ENCODE data around the gene GPATCH3. TPM values are rescaled to one million over a fixed set of nuclear protein-coding genes. Genes with fewer than 3 reads are reported as not detected.

Gene GPATCH3
- total RNA-seq, 1 experiment from 2014 or later: 14.8 TPM

GRCh38 chr1:26941311-26941710, 41.0 kb upstream of the GPATCH3 start:
- Histone ChIP-seq H4K20me1 (ENCODE audit: insufficient read depth) (peaks cover 4% of the 10 kb centered on the region; the same call in 1 of the 2 replicates), H3K27me3 (ENCODE audit: insufficient read depth, low read length) (no peaks in the 10 kb centered on the region), H2AFZ (ENCODE audit: low read depth, low read length, poor library complexity, severe bottlenecking) (no peak overlapping the region), H3K9me3 (ENCODE audit: control insufficient read depth in 1 of 2, insufficient read depth in 1 of 2, low read depth in 1 of 2, low read length in 2 of 2) (no peaks in the 10 kb centered on the region), H3K4me3 (replicated peaks in 1 of 2; ENCODE audit: low read depth in 1 of 2, low read length in 2 of 2) (no peak overlapping the region), H3K79me2 (ENCODE audit: insufficient read depth, low read length) (peaks cover 59% of the 10 kb centered on the region), H3K4me2 (ENCODE audit: low read length) (no peak overlapping the region), H3K4me1 (ENCODE audit: control insufficient read depth in 1 of 2, insufficient read depth in 2 of 2, low read length in 2 of 2) (no peaks in the 10 kb centered on the region), H3K9me2 (ENCODE audit: insufficient read depth) (no peaks in the 10 kb centered on the region), H3K9ac (ENCODE audit: low read length) (no peak overlapping the region), H3K27ac (ENCODE audit: low read depth, low read length) (no peak overlapping the region; the same call in 1 of the 2 replicates), H3K36me3 (ENCODE audit: control insufficient read depth in 1 of 2, insufficient read depth in 2 of 2, low read length in 2 of 2) (peaks cover 35 to 55% of the 10 kb centered on the region in 2 experiments; a peak in 3 of 4 replicates)
- no TSS peak for BruUV-seq (replicated peaks)
- no peak for ATAC-seq
- ChIA-PET RAD21 (ENCODE audit: low non-redundant PET in 1 of 2, low total read pairs in 2 of 2, uncharacterized antibody in 2 of 2, unreplicated experiment in 2 of 2) (no interaction called here), POLR2A (no interaction called here), CTCF (no interaction called here)
- TF ChIP-seq REST (IDR thresholded peaks at IDR 0.05; ENCODE audit: low read depth): no peak
- no peak for TF ChIP-seq CEBPB (IDR thresholded peaks at IDR 0.05; ENCODE audit: low read depth)
- no peak for TF ChIP-seq ZFX (IDR thresholded peaks at IDR 0.05)
- no peak for TF ChIP-seq EZH2 (IDR thresholded peaks at IDR 0.05)
- TF ChIP-seq SIN3A (IDR thresholded peaks at IDR 0.05; ENCODE audit: low read depth): no peak
- TF ChIP-seq EGR1 (IDR thresholded peaks at IDR 0.05; ENCODE audit: low read depth): no peak
- no peak for TF ChIP-seq EZH2phosphoT487 (IDR thresholded peaks at IDR 0.05; ENCODE audit: borderline replicate concordance)
- no peak for TF ChIP-seq POLR2AphosphoS5 (IDR thresholded peaks at IDR 0.05; ENCODE audit: low read depth, low read length)
- no peak for TF ChIP-seq MAX (IDR thresholded peaks at IDR 0.05)
- DNase-seq (ENCODE audit: low read depth, low spot score): no peak
- intact Hi-C loops (cut with micrococcal nuclease): no loop called here

Data from HCT116 (cell line).